ENCODE data around the gene DAW1. TPM values are rescaled to one million over a fixed set of nuclear protein-coding genes. Genes with fewer than 3 reads are reported as not detected.

Gene DAW1, protein sequence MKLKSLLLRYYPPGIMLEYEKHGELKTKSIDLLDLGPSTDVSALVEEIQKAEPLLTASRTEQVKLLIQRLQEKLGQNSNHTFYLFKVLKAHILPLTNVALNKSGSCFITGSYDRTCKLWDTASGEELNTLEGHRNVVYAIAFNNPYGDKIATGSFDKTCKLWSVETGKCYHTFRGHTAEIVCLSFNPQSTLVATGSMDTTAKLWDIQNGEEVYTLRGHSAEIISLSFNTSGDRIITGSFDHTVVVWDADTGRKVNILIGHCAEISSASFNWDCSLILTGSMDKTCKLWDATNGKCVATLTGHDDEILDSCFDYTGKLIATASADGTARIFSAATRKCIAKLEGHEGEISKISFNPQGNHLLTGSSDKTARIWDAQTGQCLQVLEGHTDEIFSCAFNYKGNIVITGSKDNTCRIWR
- 1.5 and 14.1 TPM in 2 replicates for total RNA-seq

DNA sequence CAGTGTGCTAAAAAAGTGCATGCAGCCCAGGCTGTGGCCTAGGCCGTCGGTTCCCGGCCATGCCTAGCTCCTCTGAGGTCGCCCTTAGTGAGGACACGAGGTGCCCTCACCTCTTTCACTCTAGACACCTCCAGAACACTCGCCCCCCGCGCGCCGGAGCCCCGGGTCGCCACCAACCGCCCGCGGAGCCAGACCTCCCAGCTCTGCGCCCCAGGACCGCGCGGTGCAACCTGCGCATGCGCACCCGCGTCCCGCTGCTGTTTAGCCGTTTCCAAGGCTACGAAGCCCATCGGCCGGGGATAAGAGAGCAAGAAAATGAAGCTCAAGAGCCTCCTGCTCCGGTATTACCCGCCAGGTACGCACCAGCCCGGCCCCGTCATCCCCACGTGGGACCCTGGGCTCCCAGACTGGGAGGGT lies at the start of gene DAW1:
Gene DAW1, plus strand, starts transcription at position 257 of the 417 bp plus-strand sequence. Its CDS starts 59 bp downstream, at position 316.
- DNase-seq (ENCODE audit: low read depth) = peak; percentile 47

DNA sequence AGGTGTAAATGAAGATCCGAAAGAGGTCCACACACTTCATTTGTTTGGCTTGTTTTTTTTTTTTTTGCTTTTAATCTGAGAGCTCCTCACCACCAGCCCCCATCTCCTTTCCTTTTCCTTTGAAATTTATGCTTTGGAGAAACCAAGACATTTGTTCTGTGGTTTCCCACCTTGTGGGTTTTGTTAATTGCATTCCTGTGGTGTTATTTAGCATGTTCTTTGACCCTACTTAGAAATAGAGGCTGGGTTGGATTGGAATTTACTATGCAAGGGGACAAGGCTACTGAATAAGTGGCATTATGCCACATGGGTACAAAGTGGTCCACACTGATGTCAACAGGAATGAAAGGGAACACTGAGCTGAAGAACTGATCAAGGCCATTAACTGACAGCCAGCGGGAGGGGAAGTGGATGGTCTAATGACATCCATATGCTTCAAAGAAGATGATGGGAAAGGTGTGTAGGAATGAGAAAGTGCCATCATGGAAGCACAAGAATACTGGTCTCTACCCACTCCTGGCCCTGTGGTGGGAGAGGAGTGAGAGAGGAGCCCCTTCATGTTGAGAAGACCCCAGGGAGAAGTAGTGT lies 48.9 kb upstream of the DAW1 start:
- DNase-seq (ENCODE audit: low read depth) = peak; percentile 94

DNA sequence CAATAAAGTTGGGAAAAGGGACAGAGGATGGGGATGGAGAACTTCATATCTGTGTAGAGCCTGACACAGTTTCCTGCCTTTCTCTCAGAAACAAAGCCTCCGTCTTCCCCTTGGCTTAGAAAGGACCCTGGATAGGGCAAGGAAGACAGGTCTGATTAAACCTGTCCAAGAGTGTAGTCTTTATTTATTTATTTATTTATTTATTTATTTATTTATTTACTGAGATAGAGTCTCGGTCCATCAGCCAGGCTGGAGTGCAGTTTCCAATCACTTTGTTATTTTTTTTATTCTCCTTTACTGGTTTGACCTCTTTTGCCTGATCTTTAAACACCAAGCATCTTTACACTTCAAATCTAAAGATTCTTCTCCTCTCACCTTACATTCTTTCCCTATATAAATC lies 47.5 kb upstream of the DAW1 start:
- DNase-seq (ENCODE audit: low read depth) = no peak

DNA sequence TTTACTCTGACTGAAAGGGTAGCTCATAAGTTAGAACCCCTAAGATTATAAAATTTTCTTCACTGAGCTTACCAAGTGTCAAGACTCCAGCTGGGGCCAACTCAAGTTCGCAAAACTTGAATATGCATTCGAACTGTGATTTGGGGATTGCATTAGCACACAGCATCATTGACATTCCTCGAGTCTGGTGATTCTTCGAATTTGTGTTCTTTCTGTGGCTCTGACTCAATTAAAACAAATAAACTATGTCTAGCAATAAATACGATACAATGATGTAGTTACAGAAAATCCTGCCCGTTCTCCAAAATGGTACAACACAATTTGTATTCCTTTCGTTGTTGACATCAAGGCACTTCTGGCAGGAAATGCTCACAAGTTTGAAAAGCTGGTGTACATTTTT lies 46.7 kb upstream of the DAW1 start:
- no peak for DNase-seq (ENCODE audit: low read depth)

DNA sequence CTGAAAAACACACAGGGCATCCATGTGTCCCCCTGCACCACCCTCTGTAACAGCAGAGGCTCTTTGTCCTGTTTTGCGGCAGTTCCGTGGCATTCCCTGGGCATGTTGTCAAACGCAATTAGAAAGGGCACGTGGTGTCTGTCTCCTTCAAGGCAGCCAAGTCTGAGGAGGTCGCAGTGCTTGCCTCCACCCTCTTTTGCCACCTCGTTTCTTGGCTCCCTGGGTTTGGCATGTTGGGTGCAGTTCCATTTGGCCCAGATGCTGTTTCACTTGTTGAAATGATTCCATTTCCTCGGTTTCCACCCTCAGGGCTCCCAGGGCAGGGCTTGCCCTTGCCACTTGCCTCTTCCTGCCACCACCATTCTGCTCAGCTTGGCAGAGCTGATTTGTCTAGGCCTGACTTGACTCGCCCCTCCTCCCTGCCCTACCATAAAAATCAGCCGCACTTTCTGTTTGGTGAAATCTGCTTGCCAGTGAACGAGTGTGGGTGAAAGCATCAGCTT lies 45.4 kb upstream of the DAW1 start:
- DNase-seq (ENCODE audit: low read depth) = no peak

DNA sequence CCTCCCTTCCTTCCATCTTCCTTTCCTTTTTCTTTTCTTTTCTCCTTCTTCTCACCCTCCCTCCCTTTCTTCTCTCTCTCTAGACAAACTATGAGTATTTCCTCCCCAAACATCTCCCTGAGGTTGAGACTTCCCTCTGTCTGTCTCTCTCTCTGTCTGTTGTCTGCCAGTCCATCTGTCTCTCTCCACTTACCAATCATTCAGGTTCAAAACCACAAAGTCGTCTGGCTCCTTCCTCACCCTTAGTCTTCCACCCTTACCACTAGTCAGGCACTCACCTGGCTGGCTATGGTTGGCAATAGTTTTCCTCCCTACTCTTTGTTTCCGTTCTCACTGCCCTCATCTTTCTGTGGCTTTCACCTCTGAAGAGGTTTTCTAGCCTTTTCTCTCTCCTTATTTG lies 44.9 kb upstream of the DAW1 start:
- no peak for DNase-seq (ENCODE audit: low read depth)

DNA sequence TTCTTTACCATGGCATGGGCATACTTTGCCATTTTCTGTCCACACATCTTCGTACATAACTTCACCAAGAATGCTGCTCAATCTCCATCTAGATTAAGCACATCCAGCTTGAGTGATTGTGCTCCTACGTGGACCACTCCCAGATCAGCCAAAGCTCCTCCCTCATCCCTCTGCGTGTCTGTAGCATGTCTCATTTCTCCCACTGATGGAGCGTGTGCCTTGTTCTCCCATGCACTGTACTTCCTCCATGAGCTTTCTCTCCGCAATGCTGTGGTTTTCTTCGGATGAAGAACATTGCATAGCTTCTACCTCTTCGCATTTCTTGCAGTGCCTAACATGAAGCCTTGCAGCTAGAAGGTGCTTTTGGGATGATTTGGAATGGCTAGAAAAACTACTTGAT lies 44.3 kb upstream of the DAW1 start:
- DNase-seq (ENCODE audit: low read depth) = no peak

DNA sequence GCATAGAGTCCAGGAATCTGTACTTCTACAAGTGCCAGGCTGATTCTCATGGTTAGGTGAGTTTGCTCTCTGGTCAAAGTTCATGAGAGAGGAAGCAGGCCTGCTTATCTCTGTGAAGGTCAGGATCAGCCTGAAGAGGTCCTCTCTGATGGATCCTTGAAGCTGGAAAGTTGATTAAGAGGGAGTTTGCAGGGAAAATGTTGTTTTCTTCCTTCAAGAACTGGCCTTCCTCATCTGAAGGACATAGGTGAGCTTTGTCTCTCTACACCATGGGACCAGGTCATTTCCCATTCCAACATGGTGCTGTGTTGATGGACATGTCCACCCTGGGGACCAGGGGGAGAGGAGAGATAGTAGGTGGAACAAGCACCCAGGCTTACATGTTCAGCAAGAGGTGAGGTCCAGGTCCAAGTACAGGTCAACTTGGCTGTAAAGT lies 42.9 kb upstream of the DAW1 start:
- DNase-seq (ENCODE audit: low read depth) = no peak

DNA sequence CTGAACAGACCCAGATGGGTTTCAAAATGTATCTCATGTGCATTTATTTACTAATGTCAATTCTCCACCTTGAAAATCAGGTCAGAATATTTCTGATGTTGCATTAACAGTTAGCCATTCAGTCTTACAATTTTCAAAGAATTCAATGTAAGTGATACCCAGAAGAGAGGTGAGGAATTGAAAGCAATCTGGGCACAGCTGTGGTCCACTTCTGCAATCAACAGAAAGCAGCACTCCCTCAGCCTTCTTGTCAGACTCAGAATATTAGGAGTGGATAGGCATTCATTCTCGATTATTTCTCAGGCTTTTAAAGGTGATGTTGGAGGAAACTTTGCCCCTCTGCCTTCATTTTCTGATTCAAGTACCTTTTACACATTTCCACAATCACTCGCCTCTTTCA lies 42.1 kb upstream of the DAW1 start:
- DNase-seq (ENCODE audit: low read depth) = no peak

DNA sequence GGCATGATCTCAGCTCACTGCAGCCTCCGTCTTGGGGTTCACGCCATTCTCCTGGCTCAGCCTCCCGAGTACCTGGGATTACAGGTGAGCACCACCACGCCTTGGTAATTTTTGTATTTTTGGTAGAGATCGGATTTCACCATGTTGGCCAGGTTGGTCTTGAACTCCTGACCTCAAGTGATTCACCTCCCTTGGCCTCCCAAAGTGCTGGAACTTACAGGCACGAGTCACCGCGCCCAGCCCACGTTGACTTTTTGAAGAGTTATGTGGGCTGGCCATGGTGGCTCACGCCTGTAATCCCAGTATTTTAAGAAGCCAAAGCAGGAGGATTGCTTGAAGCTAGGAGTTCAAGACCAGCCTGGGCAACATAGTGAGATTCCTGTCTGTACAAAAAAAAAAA lies 37.0 kb upstream of the DAW1 start:
- DNase-seq (ENCODE audit: low read depth) = no peak

DNA sequence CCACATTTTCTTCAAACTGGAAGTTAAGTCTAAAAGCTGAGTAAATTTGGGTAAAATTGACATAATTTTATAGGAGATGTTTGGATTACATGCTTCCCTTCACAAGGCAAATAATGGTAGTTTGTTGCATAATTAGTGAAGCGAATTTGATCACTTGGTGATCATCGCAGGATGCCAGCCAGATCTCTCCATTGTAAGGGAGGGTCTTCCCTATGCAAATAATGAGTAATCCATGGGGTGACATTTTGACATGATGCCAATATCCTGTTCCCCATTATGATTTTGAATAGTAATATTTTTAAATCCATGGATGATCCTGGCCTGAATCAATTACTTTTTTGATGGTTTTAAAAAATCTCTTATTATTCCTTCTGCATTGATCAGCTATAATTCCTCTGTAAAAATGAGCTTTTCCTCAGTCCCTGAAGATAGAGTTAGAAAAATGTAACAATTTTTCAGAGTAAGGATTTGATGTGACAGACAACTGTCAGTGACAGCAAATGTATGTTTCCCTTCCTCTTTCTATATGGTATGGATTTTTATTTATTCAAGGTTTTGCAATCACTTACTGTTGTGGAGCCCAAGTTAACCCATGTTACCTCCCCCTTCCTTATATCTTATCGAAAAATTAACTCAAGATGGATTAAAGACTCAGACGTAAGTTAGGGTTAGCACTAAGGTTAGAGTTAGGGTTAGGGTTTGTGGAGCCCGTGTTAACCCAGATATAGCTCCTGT lies 36.3 kb upstream of the DAW1 start:
- no peak for DNase-seq (ENCODE audit: low read depth)

DNA sequence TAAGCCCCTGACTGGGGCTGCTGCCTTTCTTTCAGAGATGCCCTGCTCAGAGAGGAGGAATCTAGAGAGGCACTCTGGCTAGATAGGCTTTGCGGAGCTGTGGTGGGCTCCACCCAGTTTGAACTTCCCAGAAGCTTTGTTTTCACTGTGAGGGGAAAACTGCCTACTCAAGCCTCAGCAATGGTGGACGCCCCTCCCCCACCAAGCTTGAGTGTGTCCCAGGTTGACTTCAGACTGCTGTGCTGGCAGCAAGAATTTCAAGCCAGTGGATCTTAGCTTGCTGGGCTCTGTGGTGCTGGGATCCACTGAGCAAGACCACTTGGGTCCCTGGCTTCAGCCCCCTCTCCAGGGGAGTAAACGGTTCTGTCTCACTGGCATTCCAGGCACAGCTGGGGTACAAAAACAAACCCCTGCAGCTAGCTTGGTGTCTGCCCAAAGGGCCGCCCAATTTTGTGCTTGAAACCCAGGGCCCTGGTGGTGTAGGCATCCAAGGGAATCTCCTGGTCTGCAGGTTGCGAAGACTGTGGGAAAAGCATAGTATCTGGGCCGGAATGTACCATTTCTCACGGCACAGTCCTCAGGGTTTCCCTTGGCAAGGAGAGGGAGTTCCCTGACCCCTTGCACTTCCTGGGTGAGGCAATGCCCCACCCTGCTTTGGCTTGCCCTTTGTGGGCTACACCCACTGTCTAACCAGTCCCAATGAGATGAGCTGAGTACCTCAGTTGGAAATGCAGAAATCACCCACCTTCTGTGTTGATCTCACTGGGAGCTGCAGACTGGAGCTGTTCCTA lies 31.9 kb upstream of the DAW1 start:
- DNase-seq (ENCODE audit: low read depth) = peak; percentile 71

DNA sequence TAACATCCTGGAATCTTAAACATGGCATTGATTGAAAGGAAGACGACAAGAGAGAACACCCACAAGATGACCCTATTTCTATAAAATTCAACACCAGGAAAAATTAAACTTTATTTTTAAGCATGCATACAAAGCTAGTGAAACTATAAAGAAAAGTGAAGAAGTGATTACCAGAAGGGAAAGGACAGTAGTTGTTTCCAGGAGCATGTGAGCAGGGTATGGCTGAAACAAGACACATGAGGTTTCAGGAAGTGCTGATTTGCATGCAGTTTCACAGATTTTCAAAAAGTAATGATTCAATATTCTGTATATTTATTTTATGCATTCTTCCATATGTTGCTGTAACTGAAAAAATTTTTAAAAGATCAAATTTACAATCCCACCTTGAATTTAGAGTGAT lies 24.6 kb upstream of the DAW1 start:
- DNase-seq (ENCODE audit: low read depth) = no peak

DNA sequence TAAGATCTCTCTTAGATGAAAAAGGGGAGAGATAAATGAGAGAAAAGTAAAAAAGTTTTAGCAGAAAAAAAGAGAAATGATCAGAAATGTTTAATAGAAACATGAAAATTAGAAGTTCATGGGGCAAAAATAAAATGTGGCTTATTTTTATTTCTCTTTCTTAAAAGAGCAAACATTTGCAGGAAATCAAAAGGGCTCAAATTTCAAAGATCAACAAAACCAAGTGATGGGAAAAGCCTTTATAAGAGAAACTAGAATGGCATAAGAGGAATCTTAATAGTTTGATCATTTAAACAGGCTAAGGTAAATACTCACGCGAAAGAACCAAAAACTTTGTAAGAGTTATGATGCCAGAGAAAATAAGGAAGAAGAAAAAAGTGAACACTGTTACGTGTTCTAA lies 23.3 kb upstream of the DAW1 start:
- no peak for DNase-seq (ENCODE audit: low read depth)

DNA sequence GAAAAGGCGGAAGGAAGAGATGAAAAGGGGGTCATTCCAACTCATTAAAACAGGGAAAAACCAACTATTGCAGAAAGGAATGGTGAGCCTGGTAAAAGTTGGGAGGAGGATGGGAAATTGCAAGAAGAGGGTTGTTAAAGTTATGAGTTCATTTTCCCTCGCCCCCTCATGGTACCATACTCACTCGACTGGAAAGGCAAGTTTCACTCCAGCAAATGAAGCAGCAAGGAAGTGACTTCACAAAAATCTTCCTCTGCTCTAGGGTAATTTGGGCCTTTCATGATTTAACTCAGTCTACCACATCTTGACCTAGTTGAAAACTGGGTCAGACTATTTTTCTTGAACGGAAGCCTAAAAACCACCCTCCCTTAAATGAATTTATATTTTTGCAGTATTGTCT lies 22.8 kb upstream of the DAW1 start:
- peak; percentile 82 for DNase-seq (ENCODE audit: low read depth)

DNA sequence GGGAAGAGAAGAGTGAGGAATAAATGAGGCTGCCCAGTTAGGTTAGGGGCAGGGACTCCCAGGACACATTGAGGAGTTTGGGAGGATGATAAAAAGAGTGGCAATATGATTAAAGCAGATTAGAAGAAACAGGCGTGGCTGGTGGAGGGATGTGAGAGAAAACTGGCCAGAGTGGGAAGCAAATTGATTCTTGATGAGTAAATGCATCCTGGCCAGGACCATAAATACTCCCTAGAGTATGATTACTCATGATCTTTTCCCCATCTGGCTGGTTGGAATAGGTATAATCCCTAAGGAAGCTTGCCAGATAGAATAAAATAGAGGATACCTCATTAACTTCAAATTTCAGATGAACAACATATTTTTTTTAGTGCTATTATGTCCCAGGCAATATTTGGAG lies 21.5 kb upstream of the DAW1 start:
- peak; percentile 61 for DNase-seq (ENCODE audit: low read depth)

DNA sequence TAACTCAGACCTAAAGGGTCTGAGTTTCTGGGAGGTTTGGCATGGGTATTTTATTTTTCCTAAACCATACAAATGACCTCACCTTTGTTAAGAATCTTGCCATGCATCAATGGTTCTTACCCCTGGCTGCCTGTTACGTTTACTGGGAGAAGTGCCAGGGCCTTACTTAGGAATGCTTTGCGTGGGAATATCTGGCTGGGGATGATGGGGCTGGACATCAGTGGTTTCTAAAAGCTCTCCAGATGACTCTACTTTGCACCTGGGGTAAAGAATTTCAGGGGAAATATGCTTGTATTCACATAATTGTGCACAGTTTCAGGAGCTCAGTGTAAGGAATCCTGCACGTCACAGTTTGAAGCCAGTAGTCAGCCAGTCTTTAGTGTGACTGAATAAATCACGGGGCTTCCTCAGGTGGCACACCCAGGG lies 18.2 kb upstream of the DAW1 start:
- DNase-seq (ENCODE audit: low read depth) = peak; percentile 99

DNA sequence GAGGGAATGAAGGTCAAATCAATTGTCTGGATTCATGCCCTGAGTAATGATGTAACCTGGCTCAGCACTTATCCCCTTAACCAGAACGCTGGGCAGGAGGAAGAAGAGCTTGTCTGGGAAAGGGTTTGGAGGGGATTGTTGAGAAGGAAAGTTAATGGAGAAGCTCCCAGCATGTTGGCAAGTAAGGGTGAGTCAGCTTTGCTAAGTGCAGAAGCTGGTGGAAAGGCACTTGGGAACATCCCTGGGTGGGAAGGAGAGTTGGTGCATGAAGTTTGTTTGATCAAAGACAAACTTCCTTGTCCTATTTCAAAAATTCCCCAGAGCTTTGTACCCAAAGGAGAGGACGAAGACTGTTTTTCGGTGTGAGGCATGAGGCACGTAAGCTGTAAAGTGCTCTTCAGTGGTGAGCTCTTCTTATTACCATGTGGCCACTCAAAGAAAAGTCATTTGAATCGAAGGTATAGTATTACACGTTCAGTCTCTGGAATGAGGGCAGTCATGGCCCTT lies 17.6 kb upstream of the DAW1 start:
- peak; percentile 97 for DNase-seq (ENCODE audit: low read depth)

DNA sequence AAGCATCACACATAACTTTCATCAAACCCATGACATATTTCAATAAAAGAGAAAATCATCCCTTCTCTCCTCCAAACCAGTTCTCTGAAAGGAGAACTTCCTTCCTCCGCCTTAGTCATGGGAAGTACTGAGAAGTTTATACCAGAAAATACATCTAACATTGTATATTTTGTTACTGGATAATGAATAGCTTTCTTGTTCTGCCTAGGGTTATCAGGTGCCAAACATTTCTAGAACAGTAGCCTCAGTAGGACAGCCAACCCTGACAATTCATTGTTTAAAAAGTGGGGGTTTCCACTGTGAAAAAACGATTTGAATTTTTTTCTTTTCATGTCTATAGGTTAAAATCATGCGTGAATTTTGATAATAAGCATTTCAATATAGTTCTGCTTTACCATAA lies 16.0 kb upstream of the DAW1 start:
- no peak for DNase-seq (ENCODE audit: low read depth)

DNA sequence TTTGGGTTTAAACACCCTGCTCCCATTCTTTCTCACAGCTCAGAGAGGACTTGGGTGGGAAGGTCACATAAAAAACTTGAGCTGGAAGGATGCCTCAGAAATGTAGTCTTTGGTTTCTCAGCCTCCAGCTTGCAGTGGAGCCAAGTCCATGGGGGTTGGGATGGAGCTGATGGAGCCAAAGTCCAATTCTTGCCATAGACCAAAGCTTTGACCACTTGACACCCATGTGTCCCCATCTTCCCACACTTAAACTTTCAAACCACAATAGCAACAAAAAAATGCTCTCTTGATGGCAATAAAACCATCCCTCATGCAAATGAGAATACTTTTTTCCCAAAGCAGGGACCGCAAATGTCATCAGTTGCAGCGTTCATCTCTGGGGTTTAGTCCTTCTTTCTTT lies 14.7 kb upstream of the DAW1 start:
- peak; percentile 39 for DNase-seq (ENCODE audit: low read depth)

DNA sequence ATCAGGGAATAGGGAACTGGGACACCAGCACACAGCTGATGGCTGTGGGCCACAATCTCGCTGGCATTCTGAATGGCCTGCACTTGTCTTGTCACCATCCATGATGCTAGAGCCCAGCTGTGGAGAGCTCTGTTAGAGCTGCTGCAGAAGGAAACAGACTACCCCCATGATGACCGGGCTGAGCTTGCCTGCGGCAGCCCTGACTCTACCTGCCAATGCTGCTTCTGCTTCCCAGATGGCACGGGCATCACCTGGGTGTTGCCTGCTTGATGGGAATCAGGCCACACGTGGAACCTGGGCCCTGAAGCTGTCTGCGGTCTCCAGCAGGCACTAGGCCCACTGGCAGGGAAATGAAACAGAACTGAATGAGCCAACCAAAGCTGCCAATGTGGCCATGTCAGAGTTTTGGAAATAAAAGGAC lies 11.2 kb upstream of the DAW1 start:
- DNase-seq (ENCODE audit: low read depth) = no peak

DNA sequence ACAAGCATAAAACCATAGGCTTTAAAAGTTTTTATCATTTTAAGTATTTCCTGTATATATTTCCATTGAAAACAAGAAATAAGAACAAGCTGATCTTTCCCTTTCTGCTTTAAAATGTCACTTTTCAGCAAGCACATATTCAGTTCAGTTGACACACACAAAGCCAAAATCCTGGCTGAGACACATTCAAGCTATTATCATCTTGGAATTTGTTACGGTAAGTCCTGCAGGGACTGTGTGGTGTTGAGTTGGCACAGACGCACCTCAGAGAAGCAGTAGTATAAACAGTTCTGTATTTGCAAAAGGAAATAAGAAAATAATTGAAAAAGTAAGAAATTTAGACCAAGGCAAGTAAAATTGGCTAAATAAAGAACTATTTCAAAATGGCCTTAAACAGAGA lies 10.4 kb upstream of the DAW1 start:
- DNase-seq (ENCODE audit: low read depth) = no peak

All from renal cortical epithelial cell (primary cell).